Activated CD8-positive, alpha-beta memory T cell treated with anti-CD3 and anti-CD28 coated beads for 1 hour (primary cell): ENCODE data around the gene SLC25A15.
"Not testable (repeated sequence)": the region's sequence is repeated elsewhere in the genome, so short reads cannot be mapped to it uniquely, and the experiment has no call there.

Experiments used
- DNase-seq, 2 donors: peaks; one replicate each; pipeline ENCODE4 v3.0.0-alpha.2; 2020; ENCODE audit warnings: low read depth in 1 of 2; ENCODE audit errors: extremely low read depth in 1 of 2

SLC25A15 gene

DNA sequence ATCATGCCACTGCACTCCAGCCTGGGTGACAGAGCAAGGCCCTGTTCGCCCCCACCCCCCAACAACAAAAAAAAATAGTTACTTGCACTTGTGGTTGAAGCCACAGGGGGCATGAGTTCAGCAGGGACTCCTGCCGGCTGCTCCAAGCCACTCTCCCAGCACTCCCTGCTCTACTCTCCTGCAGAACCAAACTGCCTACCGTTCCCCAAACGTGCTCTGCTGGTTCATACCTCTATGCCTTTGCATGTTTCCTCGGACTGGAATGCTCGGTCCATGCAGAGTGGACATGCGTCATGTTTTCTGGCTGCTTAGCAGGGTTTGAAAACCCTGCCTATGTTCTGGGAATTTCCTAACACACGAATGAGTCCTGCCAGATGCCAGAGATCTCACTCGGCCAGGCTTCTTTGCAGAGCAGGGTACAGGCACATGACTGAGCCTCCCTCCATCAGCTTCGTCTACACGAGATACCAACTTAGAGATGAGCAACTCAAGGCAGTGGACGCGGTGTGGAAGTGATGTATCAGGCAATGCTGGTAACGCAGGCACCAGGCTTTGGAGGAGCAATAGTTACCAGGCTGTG, 8.5 kb upstream of the SLC25A15 start:
- no peak for DNase-seq

DNA sequence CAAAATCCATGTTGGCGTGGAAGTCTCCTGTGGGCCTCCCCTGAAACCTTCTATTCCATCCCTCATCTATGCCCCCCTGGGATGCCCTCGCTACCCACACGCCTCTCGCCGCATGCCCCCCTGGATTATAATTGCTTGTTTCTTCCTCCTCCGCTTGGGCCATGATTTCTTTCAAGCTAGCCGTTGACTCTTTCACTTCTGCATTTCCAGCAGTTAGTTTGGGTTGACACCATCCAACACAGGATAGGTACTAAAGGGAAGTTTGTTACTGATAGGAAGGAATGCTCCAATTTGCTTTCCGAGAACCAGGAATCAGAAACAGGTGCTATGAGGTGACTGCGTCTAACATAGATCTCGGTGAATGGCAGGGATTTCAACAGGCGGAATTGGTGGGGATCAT, 7.7 kb upstream of the SLC25A15 start:
- no peak for DNase-seq

DNA sequence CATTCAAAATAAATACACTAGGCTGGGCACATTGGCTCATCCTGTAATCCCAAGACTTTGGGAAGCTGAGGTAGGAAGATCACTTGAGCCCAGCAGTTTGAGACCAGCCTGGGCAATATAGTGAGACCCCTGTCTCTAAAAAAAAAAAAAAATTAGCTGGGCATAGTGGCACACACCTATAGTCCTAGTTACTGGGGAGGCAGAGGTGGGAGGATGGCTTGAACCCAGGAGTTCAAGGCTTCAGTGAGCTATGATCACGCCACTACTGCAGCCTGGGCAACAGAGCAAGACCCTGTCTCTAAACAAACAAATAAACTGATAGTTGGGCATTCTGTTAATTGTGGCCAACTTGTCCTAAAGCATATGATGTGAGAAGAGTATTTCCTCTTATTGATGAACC, 6.4 kb upstream of the SLC25A15 start:
- DNase-seq: not testable (repeated sequence)

DNA sequence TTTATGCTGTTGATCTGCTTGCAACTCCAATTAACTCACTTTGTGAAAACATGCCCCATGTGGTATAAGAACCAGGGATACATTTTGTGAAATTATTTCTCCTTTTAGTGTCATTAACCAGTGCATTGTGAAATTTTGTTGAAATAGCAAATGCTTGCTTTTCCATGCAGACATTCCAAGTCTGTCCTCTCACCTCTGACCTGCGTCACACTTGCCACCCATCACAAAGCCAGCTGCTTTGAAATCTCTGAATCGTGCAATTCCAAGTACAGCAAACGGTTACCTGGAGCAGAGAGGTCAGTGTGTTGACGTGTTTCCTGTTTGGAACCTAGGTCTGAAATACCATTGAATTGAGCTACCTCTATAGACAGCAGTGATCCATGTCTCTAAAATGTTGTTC, 4.9 kb upstream of the SLC25A15 start:
- no peak for DNase-seq

DNA sequence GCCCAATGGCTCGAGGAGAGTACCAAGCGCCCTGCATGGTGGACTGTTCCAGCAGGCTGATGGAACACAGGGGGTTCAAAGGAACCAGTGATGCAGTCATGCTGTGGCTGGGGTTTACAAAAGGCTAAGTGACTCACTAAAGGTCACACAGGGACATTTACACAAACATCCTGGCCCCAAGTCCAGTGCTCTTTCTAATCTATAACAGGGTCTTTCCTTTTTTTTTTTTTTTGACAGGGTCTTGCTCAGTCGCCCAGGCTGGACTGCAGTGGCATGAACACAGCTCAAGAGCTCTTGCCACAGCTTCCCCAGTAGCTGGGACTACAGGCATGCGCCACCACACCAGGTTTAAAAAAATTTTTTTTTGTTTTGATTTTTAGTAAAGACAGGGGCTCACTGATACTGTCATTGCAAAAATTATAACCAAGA, 2.8 kb upstream of the SLC25A15 start:
- DNase-seq: no peak

DNA sequence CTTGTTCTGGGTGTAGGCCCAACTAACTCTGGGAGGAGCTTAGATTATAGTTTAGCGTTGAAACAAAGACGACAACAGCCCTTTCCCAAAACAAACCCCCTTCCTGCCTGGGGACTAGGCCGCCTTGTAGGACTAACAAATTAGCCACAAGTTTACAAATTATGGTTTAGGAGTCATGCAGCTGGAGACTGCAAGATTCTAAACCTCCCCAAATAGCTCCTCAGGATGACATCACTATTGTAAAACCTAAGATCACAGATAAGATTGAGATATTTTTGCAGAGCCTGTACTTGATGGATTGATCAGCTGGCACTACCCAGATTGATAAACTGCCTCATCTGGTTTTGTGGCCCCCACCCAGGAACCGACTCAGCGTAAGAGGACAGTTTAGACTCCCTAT, 2.3 kb upstream of the SLC25A15 start:
- DNase-seq: no peak

DNA sequence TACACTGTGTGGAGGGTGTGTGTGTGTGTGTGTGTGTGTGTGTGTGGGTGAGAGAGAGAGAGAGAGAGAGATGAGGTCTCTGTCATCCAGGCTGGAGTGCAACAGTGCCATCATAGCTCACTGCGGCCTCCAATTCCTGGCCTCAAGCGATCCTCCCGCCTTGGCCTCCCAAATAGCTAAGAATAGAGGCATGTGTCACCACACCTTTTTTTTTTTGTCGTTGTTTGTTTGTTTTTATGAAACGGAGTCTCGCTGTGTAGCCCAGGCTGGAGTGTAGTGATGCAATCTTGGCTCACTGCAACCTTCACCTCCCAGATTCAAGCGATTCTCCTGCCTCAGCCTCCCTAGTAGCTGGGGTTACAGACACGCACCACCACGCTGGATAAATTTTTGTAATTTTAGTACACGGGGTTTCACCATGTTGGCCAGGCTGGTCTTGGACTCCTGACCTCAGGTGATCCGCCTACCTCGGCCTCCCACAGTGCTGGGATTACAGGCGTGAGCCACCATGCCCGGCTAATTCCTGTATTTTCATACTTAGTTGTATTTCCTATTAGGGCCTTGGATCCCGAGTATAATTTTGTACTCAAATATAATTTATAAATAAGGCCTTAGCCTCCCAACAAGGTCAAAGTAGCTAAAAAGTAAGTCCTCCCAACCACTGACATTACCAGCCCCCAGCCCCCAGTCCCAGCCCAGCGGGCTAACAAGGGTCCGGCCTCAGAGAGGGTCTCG, 704 bp upstream of the SLC25A15 start:
- DNase-seq: not testable (repeated sequence)

DNA sequence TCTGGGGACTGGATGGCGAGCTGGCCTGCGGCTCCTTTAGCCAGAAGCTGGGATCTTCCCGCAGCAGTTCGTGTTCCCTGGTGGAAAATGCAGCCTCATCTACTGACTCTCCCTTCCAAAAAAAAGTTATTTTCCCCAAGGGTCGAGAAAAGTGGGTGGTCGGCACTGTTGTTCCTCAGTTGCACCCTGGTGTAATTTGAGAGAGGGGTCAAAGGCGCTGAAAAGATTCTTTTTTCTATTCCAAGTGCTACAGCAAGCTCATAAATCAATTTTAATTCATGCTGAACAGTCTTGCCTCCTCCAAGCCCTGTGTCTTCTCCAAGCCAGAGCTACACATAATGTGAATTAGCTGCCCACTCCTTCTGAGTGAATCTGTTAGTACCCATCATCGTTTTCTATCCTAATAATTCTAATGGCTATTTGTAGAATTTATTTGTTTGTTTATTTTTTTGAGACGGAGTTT, 774 bp downstream of the SLC25A15 start:
- DNase-seq: no peak

DNA sequence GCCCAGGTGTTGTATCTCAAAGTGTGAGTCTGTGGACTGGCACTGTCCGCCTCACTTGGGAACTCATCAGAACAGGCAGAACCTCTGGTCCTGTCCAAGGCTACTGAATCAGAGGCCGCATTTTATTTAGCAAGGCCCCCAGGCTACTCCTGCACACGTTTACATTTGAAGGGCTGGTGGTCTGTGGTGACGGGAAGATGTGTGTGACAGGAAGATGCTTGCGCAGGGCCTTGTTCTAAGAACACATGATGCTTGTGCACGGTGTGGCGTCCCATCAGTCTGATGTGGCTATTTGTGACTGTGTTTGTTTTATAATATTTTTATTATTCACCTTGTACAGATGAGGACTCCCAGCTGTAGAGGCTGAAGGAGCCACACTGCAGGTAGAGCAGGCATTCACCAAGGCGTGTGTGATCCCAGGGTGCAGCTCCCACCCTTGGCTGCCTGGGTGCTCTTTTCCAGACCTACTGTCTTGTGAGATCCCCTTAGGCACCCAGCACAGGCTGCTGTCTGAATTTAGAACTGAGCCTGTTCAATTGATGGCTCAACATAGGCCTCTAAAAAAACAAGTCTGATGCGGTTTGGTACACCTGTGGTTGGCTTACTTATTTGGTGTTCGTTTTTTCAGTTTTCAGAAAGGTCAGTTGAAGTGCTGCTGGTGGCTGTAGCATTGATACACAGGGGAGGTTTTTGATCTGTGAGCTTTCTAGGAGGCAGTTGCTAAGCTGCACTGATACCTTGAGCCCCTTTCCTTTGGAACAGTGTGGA, 3.1 kb downstream of the SLC25A15 start:
- no peak for DNase-seq

DNA sequence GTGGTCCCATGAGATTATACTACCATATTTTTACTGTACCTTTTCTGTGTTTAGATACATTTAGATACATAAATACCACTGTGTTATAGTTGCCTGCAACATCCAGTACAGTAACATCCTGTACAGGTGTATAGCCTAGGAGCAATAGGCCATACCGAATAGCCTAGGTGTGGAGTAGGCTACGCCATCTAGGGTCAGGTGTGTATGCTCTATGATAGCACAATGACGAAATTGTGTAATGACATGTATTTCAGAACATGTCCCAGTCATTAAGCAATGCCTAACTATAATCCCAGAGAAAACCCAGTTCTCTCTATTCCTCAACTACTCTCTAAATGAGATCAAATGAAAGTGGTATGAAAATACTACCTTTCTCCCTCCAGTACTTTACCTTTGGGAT, 3.9 kb downstream of the SLC25A15 start:
- no peak for DNase-seq

DNA sequence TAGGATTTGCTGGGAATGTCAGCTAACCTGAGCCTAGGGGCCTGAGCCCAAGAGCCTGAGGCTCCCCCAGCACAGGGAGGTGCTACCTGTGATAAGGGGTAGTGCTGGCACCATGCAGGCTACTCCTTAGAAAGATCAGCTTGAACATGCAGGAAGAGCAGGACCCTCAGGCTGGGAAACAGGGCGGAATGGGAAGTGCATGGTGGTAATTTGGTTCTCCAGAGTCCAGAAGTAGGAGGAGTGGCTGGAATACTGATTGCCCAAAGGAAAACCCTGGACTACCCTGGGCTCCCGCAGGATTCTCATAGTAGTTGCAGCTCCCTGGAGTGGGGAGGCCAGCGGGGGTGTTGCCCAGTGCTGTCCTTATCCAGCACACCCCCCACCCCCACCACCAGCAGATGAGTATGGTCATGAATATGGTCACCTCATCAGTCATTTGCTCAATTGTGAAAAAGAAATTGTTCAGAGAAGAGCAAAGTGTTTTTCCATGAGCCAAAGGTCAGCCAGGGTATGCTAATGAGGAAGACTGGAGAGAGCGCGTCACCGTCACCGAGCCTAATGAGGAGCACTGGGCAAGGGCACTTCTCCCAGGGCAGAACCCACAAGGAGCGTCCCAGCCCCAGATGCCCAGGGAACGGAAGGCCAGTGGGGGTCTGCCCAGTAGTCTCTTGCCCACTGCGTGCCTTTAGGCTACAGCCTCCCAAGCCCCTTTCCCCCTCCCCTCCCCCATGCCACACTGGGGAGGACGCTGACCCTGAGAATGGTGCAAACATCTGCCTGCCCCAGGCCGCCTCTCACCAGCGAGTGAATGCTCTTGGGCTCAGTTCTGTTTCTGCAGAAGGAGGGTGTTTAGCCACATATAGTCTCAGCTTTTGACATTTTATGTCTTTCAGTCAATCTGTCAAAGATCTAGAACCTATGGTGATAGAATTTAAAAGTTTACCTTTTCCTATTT, 5.3 kb downstream of the SLC25A15 start:
- no peak for DNase-seq

DNA sequence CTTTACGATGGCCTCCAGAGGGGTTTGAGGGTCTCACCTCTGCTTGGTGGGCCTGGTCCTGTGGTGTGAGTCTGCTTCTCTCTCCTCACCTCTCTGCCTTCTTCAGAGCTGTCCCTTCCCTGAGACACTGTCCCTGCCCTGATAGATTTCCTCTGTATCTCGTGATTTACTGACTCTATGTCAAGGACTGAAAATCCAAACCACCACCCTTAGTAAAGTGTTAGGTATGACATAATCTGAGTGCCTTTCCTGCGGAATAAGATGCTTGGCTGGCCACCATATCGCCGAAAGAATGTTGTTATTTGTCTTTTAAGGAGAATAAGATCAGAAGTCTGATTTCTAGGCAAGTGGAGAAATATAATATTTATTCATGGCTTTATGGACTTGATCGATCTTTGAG, 7.2 kb downstream of the SLC25A15 start:
- DNase-seq: no peak

DNA sequence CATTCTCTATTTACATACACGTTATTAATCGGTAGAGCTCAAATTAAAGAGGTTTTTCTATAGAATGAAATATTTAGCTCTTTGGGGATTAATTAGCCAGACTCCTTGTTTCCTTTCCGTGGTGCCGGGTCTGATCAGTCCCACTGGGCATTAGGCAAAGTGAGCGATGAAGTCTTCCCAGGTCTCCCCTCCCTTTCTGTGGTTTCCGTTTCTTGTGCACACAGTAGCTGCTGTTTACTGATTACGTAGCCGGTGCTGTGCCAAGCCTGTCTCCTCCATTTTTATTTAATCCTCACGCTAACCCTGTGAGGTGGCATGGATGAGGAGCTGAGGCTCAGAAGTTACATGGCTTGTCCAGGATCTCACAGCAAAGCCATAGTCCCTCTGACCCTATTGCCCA, 9.0 kb downstream of the SLC25A15 start:
- no peak for DNase-seq

DNA sequence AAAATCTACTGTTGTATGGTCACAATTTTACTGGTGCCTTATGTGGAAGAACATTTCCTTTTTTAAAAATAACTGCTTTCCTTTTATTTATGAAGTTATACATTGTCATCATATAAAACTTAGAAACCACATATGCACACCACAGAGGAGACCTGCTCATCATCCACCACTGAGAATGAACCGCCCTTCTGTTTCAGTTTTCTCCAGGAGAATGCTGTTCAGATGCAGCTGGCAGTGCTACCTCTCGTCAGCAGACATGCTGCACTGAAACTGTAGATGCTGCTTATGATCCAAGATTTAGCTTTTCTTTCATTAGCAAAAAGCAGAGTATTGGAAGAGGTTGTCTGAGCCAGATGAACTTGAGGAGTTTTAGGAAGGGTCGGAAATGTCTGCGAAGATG, 10.1 kb downstream of the SLC25A15 start:
- no peak for DNase-seq

DNA sequence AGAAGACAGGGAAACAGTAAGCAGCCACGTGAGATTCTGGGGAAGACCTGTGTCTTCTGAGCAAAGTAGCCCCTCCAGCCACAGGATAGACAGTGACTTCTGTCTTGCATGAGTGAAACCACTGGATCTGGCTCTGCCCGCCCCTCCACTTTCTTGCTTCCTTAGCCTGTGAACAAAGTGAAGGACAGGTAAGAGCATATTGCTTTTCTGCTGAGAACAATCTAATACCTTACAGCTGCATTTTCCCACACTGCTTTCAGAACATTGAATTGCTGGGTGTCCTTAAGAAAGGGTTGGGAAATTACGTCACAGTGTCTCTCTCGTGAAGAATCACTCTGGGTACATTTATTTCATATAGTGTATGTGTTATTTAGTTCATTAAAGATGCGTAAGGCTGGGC, 11.1 kb downstream of the SLC25A15 start:
- DNase-seq: no peak

DNA sequence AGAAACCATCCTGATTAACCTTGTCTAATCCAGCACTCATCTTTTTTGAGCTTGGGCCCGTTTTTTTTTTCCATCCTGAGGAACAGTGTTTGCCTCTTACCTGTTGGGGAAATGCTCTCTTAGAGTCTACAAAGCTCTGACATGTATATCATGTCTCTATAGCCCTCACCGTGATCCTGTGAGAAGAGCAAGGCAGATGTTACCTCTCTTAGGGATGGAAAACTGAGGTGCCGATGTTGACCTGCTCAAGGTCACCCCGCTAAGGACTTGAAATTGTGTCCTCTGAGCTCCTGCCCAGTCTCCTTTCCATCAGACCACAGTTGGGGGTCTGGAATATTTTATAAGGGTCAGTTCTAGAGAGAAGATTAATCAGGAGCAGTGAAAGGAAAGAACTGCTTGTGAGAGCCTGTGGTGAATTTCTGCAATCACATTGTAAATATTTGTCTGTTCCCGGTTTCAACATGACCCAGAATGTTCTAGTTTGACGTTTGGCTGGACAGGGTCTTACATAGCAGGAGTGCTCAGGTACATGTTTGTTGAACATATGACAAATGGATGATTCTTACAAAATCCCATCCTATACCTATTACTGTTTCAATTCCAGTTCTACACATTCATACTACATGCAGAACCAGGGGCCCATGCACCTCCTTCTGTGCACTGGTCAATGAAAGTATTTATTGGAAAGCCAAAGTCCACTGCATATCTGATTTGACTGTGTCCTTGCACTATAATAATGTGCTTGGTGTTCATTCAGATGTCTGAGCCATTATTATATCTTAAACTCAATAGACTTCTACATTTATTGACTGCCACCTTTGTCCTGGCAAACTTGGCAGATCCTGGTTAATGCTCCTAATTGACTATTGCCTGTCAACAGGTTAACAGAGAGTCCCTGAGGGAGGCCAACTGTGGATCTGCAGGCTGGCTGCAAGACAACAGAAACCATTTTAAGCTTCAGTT, 12.1 kb downstream of the SLC25A15 start:
- no peak for DNase-seq

DNA sequence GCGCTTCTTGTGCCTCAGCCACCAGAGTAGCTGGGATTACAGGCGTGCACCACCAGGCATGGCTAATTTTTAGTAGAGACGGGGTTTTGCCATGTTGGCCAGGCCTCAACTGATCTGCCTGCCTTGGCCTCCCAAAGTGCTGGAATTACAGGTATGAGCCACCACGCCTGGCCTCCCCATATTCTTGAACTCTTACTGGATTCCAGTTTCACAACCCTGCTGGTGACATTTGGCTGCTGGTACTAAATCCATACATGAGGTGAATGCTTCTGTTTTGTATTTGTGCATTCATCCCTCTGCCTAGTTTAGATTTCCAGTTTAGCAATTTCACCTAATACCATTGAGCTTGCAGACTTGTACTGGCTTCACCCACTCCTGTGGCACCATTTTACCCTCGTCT, 13.9 kb downstream of the SLC25A15 start:
- no peak for DNase-seq

DNA sequence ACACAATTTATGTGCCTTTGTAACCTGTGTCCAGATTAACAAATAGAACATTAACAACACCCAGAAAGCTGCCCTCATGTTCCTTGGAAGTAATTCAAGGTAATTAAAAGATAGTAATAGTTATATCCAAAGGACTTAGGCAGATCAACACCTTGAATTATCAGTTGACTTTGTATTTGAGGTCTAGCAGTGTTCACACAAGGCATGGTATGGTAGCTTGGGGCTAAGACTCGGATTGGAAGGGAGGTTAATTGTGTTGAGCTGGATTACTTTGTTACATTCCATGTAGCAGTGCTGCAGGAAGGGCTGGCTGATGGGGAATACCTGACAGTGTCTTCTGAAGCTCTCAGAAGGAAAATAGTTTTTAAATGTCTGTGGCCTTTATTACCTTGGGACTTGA, 16.8 kb downstream of the SLC25A15 start:
- DNase-seq: no peak

DNA sequence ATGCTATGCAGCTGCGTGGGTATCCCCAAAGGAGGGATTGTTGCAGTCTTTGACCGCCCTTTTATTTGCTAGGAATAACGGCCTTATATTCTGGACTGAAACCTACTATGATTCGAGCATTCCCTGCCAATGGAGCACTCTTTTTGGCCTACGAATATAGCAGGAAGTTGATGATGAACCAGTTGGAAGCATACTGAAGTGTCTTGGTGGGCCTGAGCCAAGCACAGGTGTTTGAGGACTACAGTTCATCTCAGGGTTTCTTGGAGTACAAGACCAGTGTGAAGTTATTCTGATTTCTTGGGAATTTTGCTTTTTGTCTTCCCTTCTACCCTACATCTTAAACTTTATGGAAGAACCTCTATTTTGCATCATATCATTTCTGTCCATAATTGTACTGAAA, 20.1 kb downstream of the SLC25A15 start:
- DNase-seq: no peak

DNA sequence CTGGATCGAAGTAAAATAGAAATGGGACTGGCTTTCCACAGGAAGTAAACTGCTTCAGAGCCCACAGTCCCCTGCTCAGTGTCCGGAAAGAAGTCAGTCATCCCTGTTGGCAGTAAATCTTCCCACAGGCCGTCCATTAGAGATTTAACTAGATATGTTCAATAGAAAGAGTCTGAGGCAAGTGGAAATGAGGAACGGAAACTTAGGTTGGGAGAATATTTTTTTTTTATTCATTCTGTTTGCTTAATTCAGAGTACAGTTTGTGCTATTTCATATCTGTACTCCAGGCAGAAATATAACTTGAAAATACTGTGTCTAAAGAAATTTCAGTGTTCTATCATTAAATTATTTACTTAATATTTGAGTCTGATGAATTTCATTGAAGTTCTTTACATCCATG, 22.7 kb downstream of the SLC25A15 start:
- DNase-seq: no peak
